Hindlimb muscle (tissue), 1 donor: ENCODE data around the gene ADAMTS6. TPM values are rescaled to one million over a fixed set of nuclear protein-coding genes. Genes with fewer than 3 reads are reported as not detected.

Experiments used
- DNase-seq: peaks from one replicate; pipeline ENCODE4 v3.0.0-alpha.2; 2013
- polyA plus RNA-seq: library from polyadenylated mRNA; unstranded; fragments of 120-200 nt; gene quantifications from one replicate; pipeline ENCODE4 v1.2.1, GENCODE V29; 2013; ENCODE audit not compliant: insufficient read length

The ADAMTS6 gene
- polyA plus RNA-seq, 1 donor = 0.63 TPM

DNA sequence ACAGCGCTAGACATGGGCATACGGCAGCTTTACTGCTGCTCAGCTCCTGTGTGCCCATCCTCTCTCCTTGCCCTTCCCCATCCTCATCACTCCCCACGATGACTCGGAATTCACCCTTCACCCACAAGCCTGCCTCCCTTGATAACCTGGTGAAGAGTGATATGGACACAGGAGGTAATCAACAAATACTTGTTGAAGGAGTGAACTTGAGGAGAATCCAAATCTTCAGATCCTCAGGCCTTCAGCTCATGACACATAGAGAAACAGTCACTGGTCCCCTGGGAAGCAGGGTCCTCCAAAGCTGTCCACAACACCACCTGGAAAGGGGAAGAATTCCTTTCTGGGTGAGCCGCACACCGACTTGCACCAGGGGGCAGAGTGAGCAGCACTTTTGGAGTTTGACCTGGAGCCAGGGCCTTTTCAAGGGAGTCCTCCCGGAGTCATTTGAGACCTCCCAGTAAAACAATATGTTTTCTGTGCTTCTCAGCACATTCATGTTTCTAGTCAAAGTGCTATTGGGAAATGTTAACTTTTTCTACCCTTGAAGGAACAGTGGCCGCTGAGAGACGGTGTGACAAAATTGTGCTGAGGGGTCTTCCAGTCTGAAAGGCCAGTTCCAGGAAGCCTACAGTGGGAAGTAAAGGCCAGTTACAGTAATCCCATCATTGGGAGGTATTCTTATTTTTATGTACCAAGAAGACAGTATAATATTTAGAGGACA lies 380.6 kb downstream of the ADAMTS6 start:
- peak; percentile 72 for DNase-seq

Other genes with a start within 250 kb of the ADAMTS6 start
- gene CENPK, start 81.2 kb upstream of the ADAMTS6 start, polyA plus RNA-seq = 11.4 TPM
- gene PPWD1, start 81.4 kb upstream of the ADAMTS6 start, polyA plus RNA-seq = 42.2 TPM
- 20.0 TPM for gene TRIM23, start 142.4 kb upstream of the ADAMTS6 start, polyA plus RNA-seq
- 1.8 TPM for gene SHLD3, start 143.1 kb upstream of the ADAMTS6 start, polyA plus RNA-seq
- gene TRAPPC13, start 143.1 kb upstream of the ADAMTS6 start, polyA plus RNA-seq = 19.6 TPM
- 8.4 TPM for gene SGTB, start 240.2 kb upstream of the ADAMTS6 start, polyA plus RNA-seq
- gene NLN, start 240.3 kb upstream of the ADAMTS6 start, polyA plus RNA-seq = 20.2 TPM